ENCODE measurements around the gene ZNF483. TPM values are rescaled to one million over a fixed set of nuclear protein-coding genes. Genes with fewer than 3 reads are reported as not detected.

The ZNF483 gene
- polyA plus RNA-seq, 1 donor (not counting 4 experiments of a cell fraction or from before 2014, with no cell fraction given): 0.90 TPM

GRCh38 chr9:111559000-111559610, 34.1 kb downstream of the ZNF483 start:
- no peak overlapping the region for H3K4me3 ChIP-seq (ENCODE audit: control insufficient read depth in 2 of 3, extremely low read depth in 1 of 3, insufficient read depth in 2 of 3, low read depth in 1 of 3, low read length in 3 of 3)
- H3K36me3 ChIP-seq (ENCODE audit: control insufficient read depth in 2 of 2, extremely low read depth in 1 of 2, insufficient read depth in 2 of 2, low read length in 2 of 2): peaks cover 2 to 5% of the 10 kb centered on the region in 2 experiments
- no peak for TF ChIP-seq CTCF (optimal IDR thresholded peaks at IDR 0.05 in 1 of 3, IDR thresholded peaks at IDR 0.05 in 1 of 3, conservative IDR thresholded peaks at IDR 0.05 in 1 of 3; ENCODE audit: extremely low read depth in 1 of 3, insufficient read depth in 2 of 3, low read length in 3 of 3)
- no peak for TF ChIP-seq EZH2 (IDR thresholded peaks at IDR 0.05; ENCODE audit: low read length)
- no peaks in the 10 kb centered on the region for H3K4me1 ChIP-seq (ENCODE audit: control insufficient read depth, extremely low read depth, insufficient read depth, low read length)
- no peak overlapping the region for H3K9ac ChIP-seq (ENCODE audit: control insufficient read depth, extremely low read depth, insufficient read depth, low read length)
- H3K4me2 ChIP-seq (ENCODE audit: control insufficient read depth, extremely low read depth, insufficient read depth, low read depth, low read length): no peak overlapping the region
- dilution Hi-C loops (cut with MboI; ENCODE audit: extremely low pct_ligation_motif_present, low sequenced_read_pairs): no loop called here
- no peaks in the 10 kb centered on the region for H3K79me2 ChIP-seq (ENCODE audit: control insufficient read depth, insufficient read depth, low read length)
- H3K9me3 ChIP-seq (ENCODE audit: control insufficient read depth, low read depth, low read length): no peaks in the 10 kb centered on the region
- DNase-seq (ENCODE audit: low read depth, low spot score) (no peak), FAIRE-seq (peak; percentile 34)
- no peaks in the 10 kb centered on the region for H3K9me1 ChIP-seq (ENCODE audit: control insufficient read depth, extremely low read depth, insufficient read depth, low read length)
- H4K20me1 ChIP-seq (ENCODE audit: control insufficient read depth, extremely low read depth, insufficient read depth, low read length): no peaks in the 10 kb centered on the region
- no peak overlapping the region for H2AFZ ChIP-seq (ENCODE audit: control insufficient read depth, low read length)
- H3K27me3 ChIP-seq (ENCODE audit: control insufficient read depth, extremely low read depth, insufficient read depth, low read length): no peaks in the 10 kb centered on the region
- no peak overlapping the region for H3K27ac ChIP-seq (ENCODE audit: control insufficient read depth, insufficient read depth, low read length)

GRCh38 chr9:111561165-111561719, 36.3 kb downstream of the ZNF483 start:
- Histone ChIP-seq H3K79me2 (ENCODE audit: control insufficient read depth, insufficient read depth, low read length) (no peaks in the 10 kb centered on the region), H3K36me3 (ENCODE audit: control insufficient read depth in 2 of 2, extremely low read depth in 1 of 2, insufficient read depth in 2 of 2, low read length in 2 of 2) (peaks cover 4 to 9% of the 10 kb centered on the region in 2 experiments)

More at GRCh38 chr9:111561165-111561719, 36.3 kb downstream of the ZNF483 start:
- H3K4me1 ChIP-seq (ENCODE audit: control insufficient read depth, extremely low read depth, insufficient read depth, low read length): no peaks in the 10 kb centered on the region
- H2AFZ ChIP-seq (ENCODE audit: control insufficient read depth, low read length): no peak overlapping the region
- H3K9me3 ChIP-seq (ENCODE audit: control insufficient read depth, low read depth, low read length): no peaks in the 10 kb centered on the region
- dilution Hi-C loops (cut with MboI; ENCODE audit: extremely low pct_ligation_motif_present, low sequenced_read_pairs): no loop called here
- no peak overlapping the region for H3K9ac ChIP-seq (ENCODE audit: control insufficient read depth, extremely low read depth, insufficient read depth, low read length)
- no peaks in the 10 kb centered on the region for H3K9me1 ChIP-seq (ENCODE audit: control insufficient read depth, extremely low read depth, insufficient read depth, low read length)
- no peak for TF ChIP-seq CTCF (optimal IDR thresholded peaks at IDR 0.05 in 1 of 3, IDR thresholded peaks at IDR 0.05 in 1 of 3, conservative IDR thresholded peaks at IDR 0.05 in 1 of 3; ENCODE audit: extremely low read depth in 1 of 3, insufficient read depth in 2 of 3, low read length in 3 of 3)
- no peak for TF ChIP-seq EZH2 (IDR thresholded peaks at IDR 0.05; ENCODE audit: low read length)
- H3K4me3 ChIP-seq (ENCODE audit: control insufficient read depth in 2 of 3, extremely low read depth in 1 of 3, insufficient read depth in 2 of 3, low read depth in 1 of 3, low read length in 3 of 3): no peak overlapping the region
- DNase-seq (ENCODE audit: low read depth, low spot score) (no peak), FAIRE-seq (no peak)
- H3K27ac ChIP-seq (ENCODE audit: control insufficient read depth, insufficient read depth, low read length): no peak overlapping the region
- H3K4me2 ChIP-seq (ENCODE audit: control insufficient read depth, extremely low read depth, insufficient read depth, low read depth, low read length): no peak overlapping the region
- no peaks in the 10 kb centered on the region for H3K27me3 ChIP-seq (ENCODE audit: control insufficient read depth, extremely low read depth, insufficient read depth, low read length)
- no peaks in the 10 kb centered on the region for H4K20me1 ChIP-seq (ENCODE audit: control insufficient read depth, extremely low read depth, insufficient read depth, low read length)

Data from keratinocyte (primary cell).